Skeletal muscle satellite cell (primary cell): Measurements from ENCODE around the gene NEURL2.
A peak's percentile ranks its signal among the peaks of the same experiment; 100 is the strongest.
"Not testable (repeated sequence)": the region's sequence is repeated elsewhere in the genome, so short reads cannot be mapped to it uniquely, and the experiment has no call there.

Experiments used
- H3K27me3 ChIP-seq: 2 replicates; pipeline ENCODE4 v1.7.0; 2013; ENCODE audit warnings: low read length; ENCODE audit not compliant: control insufficient read depth, insufficient read depth
- H3K36me3 ChIP-seq: 2 replicates; pipeline ENCODE4 v1.7.0; 2013; ENCODE audit warnings: mild to moderate bottlenecking, control low read depth, low read length; ENCODE audit not compliant: insufficient read depth
- H3K4me1 ChIP-seq: 2 replicates; pipeline ENCODE4 v1.7.0; 2013; ENCODE audit warnings: low read length; ENCODE audit not compliant: control insufficient read depth, insufficient read depth
- H3K4me2 ChIP-seq: 2 replicates; pipeline ENCODE4 v1.7.0; 2013; ENCODE audit warnings: mild to moderate bottlenecking, low read length
- H3K4me3 ChIP-seq: 2 replicates; pipeline ENCODE4 v1.7.0; 2013; ENCODE audit warnings: low read length
- H3K9ac ChIP-seq: 2 replicates; pipeline ENCODE4 v1.7.0; 2013; ENCODE audit warnings: mild to moderate bottlenecking, low read depth, low read length, moderate library complexity
- H3K9me3 ChIP-seq: replicated peaks from 2 replicates; pipeline ENCODE4 v1.7.0; 2013; ENCODE audit warnings: mild to moderate bottlenecking, control low read depth, low read length

The NEURL2 gene

DNA sequence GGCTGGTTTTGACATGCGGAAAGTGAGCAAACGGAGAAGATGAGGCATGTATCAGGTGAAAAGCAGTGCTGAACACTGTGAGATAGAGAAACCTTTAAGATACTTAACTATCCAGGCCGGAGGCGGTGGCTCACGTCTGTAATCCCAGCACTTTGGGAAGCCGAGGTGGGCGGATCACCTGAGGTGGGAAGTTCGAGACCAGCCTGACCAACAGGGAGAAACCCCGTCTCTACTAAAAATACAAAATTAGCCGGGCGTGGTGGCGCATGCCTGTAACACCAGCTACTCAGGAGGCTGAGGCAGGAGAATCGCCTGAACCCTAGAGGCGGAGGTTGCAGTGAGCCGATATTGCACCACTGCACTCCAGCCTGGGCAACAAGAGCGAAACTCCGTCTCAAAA is 40.7 kb upstream of the NEURL2 start:
- H3K4me2 ChIP-seq, H3K36me3 ChIP-seq, H3K4me1 ChIP-seq, H3K9me3 ChIP-seq, H3K27me3 ChIP-seq, H3K9ac ChIP-seq, H3K4me3 ChIP-seq: not testable (repeated sequence)

DNA sequence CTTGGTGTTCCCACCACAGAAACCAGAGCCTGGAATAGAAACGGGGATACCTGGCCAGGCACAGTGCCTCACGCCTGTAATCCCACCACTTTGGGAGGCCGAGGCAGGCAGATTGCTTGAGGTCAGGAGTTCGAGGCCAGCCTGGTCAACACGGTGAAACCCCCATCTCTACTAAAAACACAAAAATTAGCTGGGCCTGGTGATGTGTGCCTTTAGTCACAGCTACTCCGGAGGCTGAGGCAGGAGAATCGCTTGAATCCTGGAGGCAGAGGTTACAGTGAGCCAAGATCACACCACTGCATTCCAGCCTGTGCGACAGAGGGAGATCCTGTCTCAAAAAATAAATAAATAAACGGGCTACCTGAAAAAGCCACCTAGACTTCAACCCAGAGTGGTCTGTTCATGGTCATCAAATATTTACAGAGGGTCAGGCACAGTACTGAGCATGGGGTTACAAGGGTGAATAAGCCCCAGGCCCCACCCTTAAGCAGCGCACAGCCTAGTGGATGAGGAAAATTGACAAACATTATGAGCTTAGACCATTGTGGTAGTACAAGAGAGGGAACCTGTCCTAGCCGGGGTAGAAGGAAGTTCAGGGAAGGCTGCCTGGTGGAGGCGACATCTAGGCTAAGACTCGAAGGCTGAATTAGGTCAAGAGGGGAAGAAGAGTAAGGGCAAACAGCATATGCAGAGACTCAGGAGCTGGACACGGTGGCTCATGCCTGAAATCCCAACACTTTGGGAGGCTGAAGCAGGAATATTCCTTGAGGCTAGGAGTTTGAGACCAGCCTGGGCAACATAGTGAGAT is 36.3 kb upstream of the NEURL2 start:
- Histone ChIP-seq H3K9me3 (no peaks in the 10 kb centered on the region), H3K4me3 (no peak overlapping the region), H3K36me3 (no peaks in the 10 kb centered on the region), H3K4me2 (no peak overlapping the region), H3K27me3 (no peaks in the 10 kb centered on the region), H3K9ac (no peak overlapping the region), H3K4me1 (peaks cover 8% of the 10 kb centered on the region)

DNA sequence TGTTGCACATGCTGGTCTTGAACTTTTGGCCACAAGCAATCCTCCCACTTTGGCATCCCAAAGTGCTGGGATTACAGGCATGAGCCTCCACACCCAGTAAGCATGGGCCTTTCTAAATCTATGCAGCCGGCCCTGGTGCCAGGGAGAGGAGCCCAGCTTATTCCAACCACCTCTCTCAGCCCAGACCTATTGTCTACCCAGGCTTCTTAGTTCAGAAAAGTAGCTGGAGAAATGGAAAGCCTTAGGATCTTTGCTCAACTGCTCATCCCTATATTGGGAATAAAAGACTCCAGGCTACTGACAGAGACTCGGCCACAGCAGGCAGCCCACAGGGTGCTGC is 35.7 kb upstream of the NEURL2 start:
- H3K27me3 ChIP-seq, result no peaks in the 10 kb centered on the region
- no peak overlapping the region for H3K4me2 ChIP-seq
- no peaks in the 10 kb centered on the region for H3K9me3 ChIP-seq
- no peak overlapping the region for H3K4me3 ChIP-seq
- H3K4me1 ChIP-seq, result peaks cover 8% of the 10 kb centered on the region
- H3K36me3 ChIP-seq, result no peaks in the 10 kb centered on the region
- no peak overlapping the region for H3K9ac ChIP-seq

DNA sequence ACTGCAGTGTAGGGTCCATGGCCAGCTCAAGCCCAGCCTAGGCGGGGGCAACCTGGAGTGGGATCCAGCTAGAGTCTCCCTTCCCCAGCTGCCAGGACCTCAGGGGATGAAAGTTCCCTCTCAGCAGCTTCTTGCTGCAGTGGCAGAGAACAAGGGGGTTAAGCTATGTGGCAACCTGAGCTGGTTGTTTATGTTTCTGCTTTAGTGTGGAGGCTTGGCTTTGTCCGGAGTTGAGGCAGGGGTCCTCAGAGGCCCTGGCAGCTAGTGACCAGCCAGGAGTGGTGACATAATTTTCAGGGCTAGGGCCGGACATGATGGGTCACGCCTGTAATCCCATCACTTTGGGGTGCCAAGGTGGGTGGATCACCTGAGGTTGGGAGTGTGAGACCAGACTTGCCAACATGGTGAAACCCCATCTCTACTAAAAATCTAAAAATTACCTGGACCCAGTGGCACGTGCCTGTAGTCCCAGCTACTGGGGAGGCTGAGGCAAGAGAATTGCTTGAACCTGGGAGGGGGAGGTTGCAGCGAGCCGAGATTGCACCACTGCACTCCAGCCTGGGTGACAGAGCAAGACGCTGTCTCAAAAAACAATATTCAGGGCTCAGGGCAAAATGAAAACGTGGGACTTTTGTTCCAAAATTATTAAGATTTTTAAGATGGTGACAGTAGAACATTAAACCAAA is 35.0 kb upstream of the NEURL2 start:
- H3K4me3 ChIP-seq, result no peak overlapping the region
- H3K9ac ChIP-seq, result no peak overlapping the region
- no peaks in the 10 kb centered on the region for H3K9me3 ChIP-seq
- no peak overlapping the region for H3K4me2 ChIP-seq
- H3K4me1 ChIP-seq, result peaks cover 8% of the 10 kb centered on the region
- H3K27me3 ChIP-seq, result no peaks in the 10 kb centered on the region
- H3K36me3 ChIP-seq, result no peaks in the 10 kb centered on the region

DNA sequence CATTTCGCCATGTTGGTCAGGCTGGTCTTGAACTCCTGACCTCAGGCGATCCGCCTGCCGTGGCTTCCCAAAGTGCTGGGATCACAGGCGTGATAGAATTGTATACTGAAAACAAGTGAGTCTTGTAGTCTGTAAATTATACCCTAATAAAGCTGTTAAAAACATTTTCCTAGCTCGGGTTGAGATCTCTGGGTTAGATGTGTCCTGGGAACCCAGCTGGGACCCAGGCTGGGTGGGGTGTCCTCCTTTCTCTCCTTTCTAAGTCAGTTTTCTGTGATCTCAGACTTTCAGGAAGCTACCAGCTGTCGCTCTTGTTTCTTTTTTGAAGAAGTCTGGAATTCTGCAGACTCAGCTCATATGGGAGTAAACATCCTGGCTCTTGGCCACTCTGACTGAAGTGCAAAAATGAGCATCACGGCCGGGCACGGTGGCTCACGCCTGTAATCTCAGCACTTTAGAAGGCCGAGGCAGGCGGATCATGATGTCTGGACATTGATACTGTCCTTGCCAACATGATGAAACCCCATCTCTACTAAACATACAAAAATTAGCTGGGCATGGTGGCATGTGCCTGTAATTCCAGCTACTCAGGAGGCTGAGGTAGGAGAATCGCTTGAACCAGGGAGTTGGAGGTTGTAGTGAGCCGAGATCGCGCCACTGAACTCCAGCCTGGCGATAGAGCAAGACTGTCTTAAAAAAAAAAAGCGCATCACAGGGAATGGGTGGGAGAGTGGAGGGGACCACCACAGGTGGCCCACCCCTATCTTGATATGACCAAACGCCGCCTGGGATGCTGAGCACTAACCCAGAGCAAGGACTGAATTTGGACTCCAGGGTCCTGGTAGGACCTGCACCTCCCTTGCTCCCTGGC is 33.6 kb upstream of the NEURL2 start:
- Histone ChIP-seq H3K4me3 (no peak overlapping the region), H3K9ac (peak overlapping the region; percentile 10), H3K27me3 (no peaks in the 10 kb centered on the region), H3K9me3 (no peaks in the 10 kb centered on the region), H3K4me1 (peaks cover 19% of the 10 kb centered on the region), H3K4me2 (peak overlapping the region; percentile 32), H3K36me3 (no peaks in the 10 kb centered on the region)

DNA sequence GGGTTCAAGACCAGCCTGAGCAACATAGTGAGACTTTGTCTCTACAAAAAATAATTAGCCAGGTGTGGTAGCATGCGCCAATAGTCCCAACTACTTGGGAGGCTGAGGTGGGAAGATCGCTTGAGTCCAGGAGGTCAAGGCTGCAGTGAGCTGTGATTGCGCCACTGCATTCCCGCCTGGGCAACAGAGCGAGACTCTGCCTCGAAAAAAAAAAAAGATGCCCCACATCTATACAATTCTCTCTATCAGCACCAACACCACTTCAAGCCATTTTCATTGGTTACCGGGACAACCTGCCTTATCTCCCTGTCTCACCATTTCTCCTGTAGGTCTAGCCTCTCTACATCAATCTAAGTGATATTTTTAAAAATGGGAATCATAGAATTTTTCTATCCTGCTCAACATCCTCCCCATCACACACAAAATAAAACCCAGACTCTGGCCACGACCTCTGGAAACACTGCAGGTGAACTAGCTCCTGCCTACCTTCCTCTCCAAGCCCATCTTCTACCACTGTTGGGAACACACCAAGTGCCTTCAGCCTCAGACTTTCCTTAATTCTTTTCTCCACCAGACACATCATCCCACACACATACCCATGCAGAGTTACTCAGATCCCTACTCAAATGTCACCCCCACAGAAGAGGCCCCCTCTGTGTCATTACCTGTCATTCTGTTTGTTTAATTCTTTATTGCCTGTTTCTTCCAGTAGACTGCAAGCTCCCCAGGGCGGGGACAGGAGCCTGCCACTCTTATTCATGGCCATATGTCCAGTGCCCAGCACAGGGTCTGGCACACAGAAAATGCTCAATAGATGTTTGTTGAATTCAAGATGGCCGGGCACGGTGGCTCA is 30.6 kb upstream of the NEURL2 start:
- Histone ChIP-seq H3K36me3 (no peaks in the 10 kb centered on the region), H3K9me3 (no peaks in the 10 kb centered on the region), H3K4me2 (no peak overlapping the region), H3K4me3 (no peak overlapping the region), H3K27me3 (no peaks in the 10 kb centered on the region), H3K9ac (no peak overlapping the region), H3K4me1 (peaks cover 33% of the 10 kb centered on the region)

DNA sequence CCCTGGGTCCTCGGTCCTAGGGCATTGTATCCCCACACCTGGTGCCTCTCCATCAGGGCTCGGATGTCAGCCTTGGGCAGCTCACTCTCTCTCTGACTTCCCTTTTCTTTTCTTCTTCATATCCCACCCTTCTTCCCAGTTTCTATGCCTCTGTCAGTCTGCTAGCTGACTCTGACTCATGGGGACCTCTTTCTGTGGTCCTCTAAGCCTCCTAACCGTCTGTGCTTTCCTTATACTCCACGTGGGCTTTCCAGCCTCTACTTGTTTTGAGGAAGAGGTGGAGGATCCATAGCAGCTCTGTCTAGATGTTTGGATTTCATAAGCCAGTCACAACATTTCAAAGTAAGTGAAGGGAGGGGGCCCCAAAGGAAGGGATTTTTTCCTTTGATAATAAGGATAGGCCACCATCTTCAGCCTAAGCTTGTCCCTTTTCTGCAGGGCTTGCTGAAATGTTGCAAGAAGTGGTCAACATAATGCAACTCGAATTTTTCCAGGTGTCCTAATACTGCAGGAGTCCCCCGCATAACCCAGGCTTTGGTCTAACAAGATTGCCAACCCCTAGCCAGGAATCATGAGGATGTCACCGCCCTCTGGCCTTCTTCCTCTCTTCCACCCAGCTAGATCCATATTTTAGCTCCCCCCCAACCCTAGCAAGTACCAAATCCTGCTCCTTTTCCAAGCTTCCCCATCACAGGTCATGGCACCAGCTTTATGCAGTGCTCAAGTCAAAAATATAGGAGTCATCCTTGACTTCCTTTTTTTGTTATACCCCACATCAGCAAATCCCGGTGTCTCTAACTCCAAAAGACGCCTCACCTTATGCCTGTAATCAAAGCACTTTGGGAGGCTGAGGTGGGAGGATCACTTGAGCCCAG is 29.7 kb upstream of the NEURL2 start:
- H3K9ac ChIP-seq, result no peak overlapping the region
- H3K9me3 ChIP-seq, result no peaks in the 10 kb centered on the region
- H3K4me3 ChIP-seq, result no peak overlapping the region
- no peaks in the 10 kb centered on the region for H3K27me3 ChIP-seq
- peaks cover 33% of the 10 kb centered on the region for H3K4me1 ChIP-seq
- H3K36me3 ChIP-seq, result no peaks in the 10 kb centered on the region
- H3K4me2 ChIP-seq, result peak overlapping the region; percentile 25

DNA sequence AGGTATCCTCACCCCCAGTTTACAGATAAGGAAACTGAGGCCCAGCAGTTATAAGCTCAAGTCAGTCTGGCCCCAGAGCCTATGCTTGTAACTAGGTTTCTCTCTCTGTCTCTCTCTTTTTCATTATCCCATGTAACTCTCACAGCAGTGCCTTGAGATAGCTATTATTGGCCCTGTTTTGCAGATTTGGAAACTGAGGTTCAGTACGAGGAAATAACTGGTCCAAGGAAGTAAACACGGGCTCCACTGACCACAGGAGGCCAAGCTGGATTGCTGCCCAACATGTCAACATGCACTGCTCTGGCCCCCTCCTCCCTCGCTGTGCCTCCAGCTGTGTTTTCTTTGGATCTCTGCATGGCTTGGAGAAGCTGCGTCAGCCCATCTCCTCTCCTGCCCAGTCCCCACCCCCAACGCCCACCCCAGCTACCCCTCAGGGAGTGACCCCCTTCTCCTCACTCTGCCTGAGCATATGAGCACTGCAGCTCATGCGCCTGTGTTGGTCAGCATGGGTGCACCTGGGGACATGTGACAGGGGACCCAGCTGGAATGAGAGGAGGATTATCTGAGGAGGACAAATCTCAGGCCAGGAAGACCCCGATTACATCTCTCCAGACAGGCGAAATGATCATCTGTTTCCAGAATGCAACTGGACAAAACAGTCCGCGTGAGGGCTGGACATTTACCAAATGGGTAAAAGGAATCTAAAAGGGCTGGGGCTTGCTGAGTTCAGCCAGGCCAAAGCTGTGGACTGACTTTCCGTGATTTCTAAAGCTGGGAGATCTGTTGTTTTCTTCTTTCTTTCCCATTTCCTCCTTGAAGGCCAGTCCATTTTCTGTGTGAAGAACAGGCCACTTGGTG is 28.8 kb upstream of the NEURL2 start:
- no peaks in the 10 kb centered on the region for H3K9me3 ChIP-seq
- H3K4me1 ChIP-seq, result peaks cover 33% of the 10 kb centered on the region
- H3K4me2 ChIP-seq, result peak overlapping the region; percentile 25
- no peaks in the 10 kb centered on the region for H3K36me3 ChIP-seq
- H3K9ac ChIP-seq, result no peak overlapping the region
- H3K27me3 ChIP-seq, result no peaks in the 10 kb centered on the region
- H3K4me3 ChIP-seq, result no peak overlapping the region

DNA sequence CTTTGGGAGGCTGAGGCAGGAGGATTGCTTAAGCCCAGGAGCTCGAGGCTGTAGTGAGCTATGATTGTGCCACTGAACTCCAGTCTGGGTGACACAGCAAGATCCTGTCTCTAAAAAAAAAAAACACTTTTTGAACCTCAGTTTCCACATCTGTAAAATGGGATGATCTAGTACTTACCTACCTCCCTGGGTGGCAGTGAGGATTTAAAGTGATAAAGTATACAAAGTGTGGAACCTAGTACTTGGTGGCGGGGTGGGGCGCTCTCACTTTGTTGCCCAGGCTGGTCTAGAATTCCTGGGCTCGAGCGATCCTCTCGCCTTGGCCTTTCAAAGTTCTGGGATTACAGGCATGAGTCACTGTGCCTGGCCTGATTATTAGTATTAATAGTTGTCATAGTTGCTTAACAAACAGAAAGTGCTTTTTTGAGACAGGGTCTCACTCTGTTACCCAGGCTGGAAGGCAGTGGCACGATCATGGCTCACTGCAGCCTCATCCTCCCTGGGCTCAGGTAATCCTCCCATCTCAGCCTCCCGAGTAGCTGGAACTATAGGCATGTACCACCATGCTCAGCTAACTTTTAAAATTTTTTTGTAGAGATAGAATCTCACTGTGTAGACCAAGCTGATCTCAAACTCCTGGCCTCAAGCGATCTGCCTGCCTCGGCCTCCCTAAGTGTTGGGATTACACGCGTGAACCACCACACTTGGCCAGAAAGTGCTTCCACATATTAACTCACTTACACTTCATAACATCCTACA is 27.9 kb upstream of the NEURL2 start:
- Histone ChIP-seq H3K9ac (no peak overlapping the region), H3K9me3 (no peaks in the 10 kb centered on the region), H3K4me1 (peaks cover 26% of the 10 kb centered on the region), H3K4me3 (no peak overlapping the region), H3K4me2 (peak overlapping the region; percentile 24), H3K36me3 (no peaks in the 10 kb centered on the region), H3K27me3 (no peaks in the 10 kb centered on the region)
